Measurements from ENCODE around the gene DRC7. TPM values are rescaled to one million over a fixed set of nuclear protein-coding genes. Genes with fewer than 3 reads are reported as not detected.
A peak's percentile ranks its signal among the peaks of the same experiment; 100 is the strongest.

Gene DRC7
- total and polyA plus RNA-seq, 9 donors: 0.06 to 0.40 (median 0.16) TPM; not detected in 3

DNA sequence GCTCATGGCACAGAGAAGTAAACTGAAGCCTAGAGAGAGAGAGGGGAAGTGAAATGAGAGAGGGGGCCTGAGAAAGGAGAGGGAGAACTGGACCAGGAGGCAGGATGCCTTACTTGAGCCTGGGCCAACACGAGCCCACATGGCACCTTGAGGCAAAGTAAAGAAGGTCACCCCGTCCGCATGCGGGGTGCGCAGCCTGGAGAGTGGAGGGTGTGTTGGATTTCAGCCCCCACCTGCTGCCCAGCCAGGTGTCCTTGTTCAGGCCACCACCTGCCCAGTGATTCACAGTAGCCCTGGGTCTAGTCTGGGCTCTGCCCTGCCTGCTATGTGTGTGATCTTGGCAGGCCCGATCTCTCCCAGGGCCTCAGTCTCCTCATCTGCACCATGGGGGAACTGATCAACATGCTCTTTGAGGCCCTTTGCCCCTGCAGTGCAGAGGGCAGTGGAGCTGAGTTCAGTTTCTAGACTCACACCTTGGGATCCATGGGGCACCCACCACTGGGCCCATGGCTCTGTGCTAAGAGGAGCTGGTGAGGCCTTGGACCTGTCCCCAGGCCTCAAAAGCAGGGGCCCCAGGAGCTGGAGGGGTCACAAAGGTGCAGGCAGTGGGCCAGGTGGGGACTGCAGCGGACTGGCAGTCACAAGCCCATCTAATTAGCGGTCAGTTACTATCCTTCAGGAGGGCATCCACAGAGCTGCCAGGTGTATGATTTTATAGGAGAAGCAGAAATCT, 9.8 kb upstream of the DRC7 start:
- Histone ChIP-seq H3K27ac (ENCODE audit: low read length) (no peak overlapping the region), H3K4me1 (ENCODE audit: control insufficient read depth, insufficient read depth, low read length) (peaks cover 4% of the 10 kb centered on the region), H3K4me3 (ENCODE audit: low read length) (no peak overlapping the region), H3K36me3 (ENCODE audit: control insufficient read depth, insufficient read depth, low read length) (no peaks in the 10 kb centered on the region), H3K9me3 (replicated peaks; ENCODE audit: control insufficient read depth, low read depth, low read length) (no peaks in the 10 kb centered on the region), H3K27me3 (ENCODE audit: control insufficient read depth, insufficient read depth, low read length) (no peaks in the 10 kb centered on the region)
- no peak for DNase-seq
- 97% methylated on average over 7 of the region's 8 CpGs for WGBS (ENCODE audit: insufficient coverage)

DNA sequence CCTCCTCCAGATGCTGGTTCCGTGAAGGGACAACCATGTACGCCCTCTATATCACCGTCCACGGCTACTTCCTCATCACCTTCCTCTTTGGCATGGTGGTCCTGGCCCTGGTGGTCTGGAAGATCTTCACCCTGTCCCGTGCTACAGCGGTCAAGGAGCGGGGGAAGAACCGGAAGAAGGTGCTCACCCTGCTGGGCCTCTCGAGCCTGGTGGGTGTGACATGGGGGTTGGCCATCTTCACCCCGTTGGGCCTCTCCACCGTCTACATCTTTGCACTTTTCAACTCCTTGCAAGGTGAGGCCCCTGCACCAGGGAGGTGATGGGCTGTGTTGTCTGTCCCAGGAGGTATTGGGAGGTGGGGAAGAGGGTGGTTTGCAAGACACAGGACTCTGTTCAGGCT, 9.0 kb upstream of the DRC7 start:
- 100% methylated on average over 1 of the region's 11 CpGs for WGBS (ENCODE audit: insufficient coverage)
- H3K36me3 ChIP-seq (ENCODE audit: control insufficient read depth, insufficient read depth, low read length): no peaks in the 10 kb centered on the region
- H3K4me3 ChIP-seq (ENCODE audit: low read length): no peak overlapping the region
- H3K27me3 ChIP-seq (ENCODE audit: control insufficient read depth, insufficient read depth, low read length): no peaks in the 10 kb centered on the region
- DNase-seq: no peak
- peaks cover 5% of the 10 kb centered on the region for H3K4me1 ChIP-seq (ENCODE audit: control insufficient read depth, insufficient read depth, low read length)
- H3K9me3 ChIP-seq (replicated peaks; ENCODE audit: control insufficient read depth, low read depth, low read length): no peaks in the 10 kb centered on the region
- no peak overlapping the region for H3K27ac ChIP-seq (ENCODE audit: low read length)

DNA sequence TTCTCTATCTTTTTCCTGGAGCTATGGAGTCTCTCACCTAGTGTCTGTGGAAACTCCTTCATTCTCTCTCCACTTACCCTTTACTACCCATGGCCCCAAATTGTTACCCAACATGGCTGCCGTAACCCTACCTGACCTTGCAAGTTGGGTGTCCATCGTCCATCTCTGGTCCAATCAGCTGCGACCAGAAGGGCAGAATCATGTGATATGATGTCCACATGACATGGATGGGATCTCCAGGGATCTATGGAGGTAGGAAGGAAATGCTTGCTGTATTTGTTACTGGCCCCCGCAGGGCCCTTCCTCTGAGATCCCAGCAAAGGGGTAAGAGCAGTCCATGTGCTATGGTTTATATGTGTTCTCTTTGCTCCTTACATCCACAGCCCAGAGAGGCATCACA, 8.0 kb upstream of the DRC7 start:
- H3K4me1 ChIP-seq (ENCODE audit: control insufficient read depth, insufficient read depth, low read length): peaks cover 5% of the 10 kb centered on the region
- no CpG with 5 or more reads among the region's 4 CpGs for WGBS (ENCODE audit: insufficient coverage)

DNA sequence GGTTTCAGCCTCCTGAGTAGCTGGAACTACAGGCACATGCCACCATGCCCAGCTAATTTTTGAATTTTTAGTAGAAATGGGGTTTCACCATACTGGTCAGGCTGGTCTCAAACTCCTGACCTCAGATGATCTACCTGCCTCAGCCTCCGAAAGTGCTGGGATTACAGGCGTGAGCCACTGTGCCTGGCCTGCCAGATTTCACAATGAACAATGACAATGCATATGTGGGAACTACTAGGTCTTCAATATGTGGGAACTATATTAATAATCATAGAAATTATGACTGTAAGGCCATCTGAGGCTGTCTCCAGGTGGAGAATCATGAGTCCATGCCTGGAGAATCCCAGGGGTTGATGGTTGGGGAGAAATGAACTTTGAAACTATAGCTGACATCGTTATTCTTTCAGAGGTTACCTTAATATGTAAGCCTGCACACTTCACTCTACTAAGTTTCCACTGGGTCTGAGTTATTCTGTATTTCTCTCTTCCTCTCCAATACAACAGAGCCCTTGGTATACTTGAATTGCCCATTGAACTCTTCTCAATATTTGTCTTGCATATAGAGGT, 7.2 kb upstream of the DRC7 start:
- H3K9me3 ChIP-seq (replicated peaks; ENCODE audit: control insufficient read depth, low read depth, low read length): no peaks in the 10 kb centered on the region
- H3K36me3 ChIP-seq (ENCODE audit: control insufficient read depth, insufficient read depth, low read length): no peaks in the 10 kb centered on the region
- peaks cover 5% of the 10 kb centered on the region for H3K4me1 ChIP-seq (ENCODE audit: control insufficient read depth, insufficient read depth, low read length)
- peaks cover 4% of the 10 kb centered on the region for H3K27me3 ChIP-seq (ENCODE audit: control insufficient read depth, insufficient read depth, low read length)
- no peak overlapping the region for H3K27ac ChIP-seq (ENCODE audit: low read length)
- no peak for DNase-seq
- H3K4me3 ChIP-seq (ENCODE audit: low read length): no peak overlapping the region
- WGBS (ENCODE audit: insufficient coverage): no CpG with 5 or more reads among the region's 3 CpGs

More for the DNA sequence above, 8.0 kb upstream of the DRC7 start:
- Histone ChIP-seq H3K27ac (ENCODE audit: low read length) (no peak overlapping the region), H3K36me3 (ENCODE audit: control insufficient read depth, insufficient read depth, low read length) (no peaks in the 10 kb centered on the region), H3K27me3 (ENCODE audit: control insufficient read depth, insufficient read depth, low read length) (peaks cover 4% of the 10 kb centered on the region), H3K4me3 (ENCODE audit: low read length) (no peak overlapping the region), H3K9me3 (replicated peaks; ENCODE audit: control insufficient read depth, low read depth, low read length) (no peaks in the 10 kb centered on the region)
- DNase-seq: no peak

DNA sequence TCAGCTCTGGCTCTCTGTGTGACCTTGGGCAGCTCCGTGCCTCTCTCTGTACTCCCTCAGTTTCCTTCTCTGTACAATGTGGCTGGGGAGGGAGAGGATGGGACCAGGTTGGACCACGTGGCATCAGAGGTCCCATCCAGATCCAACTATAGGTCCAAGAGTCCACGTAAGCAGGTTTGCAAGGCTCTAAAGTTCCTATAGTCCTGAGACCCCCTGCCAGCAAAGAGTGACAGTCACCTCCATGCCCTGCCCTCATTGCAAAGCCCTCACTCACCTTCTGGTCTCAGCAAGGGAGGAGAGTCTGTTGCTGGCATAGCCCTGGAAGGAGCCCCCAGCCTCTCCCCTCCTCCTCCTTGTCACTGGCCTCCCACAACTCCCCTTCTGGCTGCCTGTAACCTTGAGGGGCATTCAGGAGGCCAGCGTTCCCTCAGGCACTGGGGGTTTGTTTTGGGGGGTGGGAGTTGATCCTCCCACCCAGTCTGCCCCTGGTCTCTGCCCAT, 6.1 kb upstream of the DRC7 start:
- no peak for DNase-seq
- Histone ChIP-seq H3K27me3 (ENCODE audit: control insufficient read depth, insufficient read depth, low read length) (peaks cover 8% of the 10 kb centered on the region), H3K4me1 (ENCODE audit: control insufficient read depth, insufficient read depth, low read length) (peaks cover 5% of the 10 kb centered on the region), H3K36me3 (ENCODE audit: control insufficient read depth, insufficient read depth, low read length) (no peaks in the 10 kb centered on the region), H3K9me3 (replicated peaks; ENCODE audit: control insufficient read depth, low read depth, low read length) (no peaks in the 10 kb centered on the region), H3K27ac (ENCODE audit: low read length) (no peak overlapping the region), H3K4me3 (ENCODE audit: low read length) (no peak overlapping the region)
- no CpG with 5 or more reads among the region's 4 CpGs for WGBS (ENCODE audit: insufficient coverage)

DNA sequence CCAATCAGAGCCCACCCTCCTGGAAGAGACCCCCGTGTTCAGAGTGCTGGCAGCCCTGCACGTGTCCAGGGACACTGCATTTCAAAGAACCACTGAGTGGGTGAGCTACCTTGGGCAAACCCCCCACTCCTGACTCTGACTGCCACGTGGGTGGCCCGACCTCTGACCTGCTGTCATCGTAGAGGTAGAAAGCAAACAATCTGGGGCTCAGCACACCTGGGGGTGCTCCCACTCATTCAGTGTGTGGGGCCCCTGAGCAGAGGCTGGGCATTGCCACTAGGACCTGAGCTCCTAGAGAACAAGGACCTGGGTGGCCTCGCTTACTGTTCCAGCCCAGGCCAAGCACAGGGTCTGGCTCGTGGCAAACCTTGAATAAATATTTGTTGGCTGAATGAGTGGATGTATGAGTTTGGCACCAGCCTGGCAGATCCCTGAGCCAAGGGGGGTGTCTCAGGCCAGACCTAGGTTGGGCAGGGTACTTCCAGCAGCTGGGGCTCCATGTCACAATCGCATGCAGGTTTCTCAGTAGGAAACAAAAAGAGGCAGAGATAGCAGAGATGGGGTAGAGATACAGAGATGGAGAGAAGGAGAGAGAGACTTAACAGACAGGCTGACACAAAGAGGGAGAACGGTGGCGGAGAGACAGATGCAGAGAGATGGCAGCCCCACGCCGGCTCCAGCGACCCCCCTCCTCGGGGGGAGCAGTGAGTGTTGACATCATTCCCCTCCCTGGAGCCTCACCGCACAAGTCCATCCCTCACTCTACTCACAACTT, 5.4 kb upstream of the DRC7 start:
- 37% methylated on average over 9 of the region's 15 CpGs for WGBS (ENCODE audit: insufficient coverage)
- Histone ChIP-seq H3K27me3 (ENCODE audit: control insufficient read depth, insufficient read depth, low read length) (peaks cover 8% of the 10 kb centered on the region), H3K27ac (ENCODE audit: low read length) (no peak overlapping the region), H3K4me3 (ENCODE audit: low read length) (no peak overlapping the region), H3K4me1 (ENCODE audit: control insufficient read depth, insufficient read depth, low read length) (peaks cover 5% of the 10 kb centered on the region), H3K36me3 (ENCODE audit: control insufficient read depth, insufficient read depth, low read length) (no peaks in the 10 kb centered on the region), H3K9me3 (replicated peaks; ENCODE audit: control insufficient read depth, low read depth, low read length) (no peaks in the 10 kb centered on the region)
- DNase-seq: no peak

DNA sequence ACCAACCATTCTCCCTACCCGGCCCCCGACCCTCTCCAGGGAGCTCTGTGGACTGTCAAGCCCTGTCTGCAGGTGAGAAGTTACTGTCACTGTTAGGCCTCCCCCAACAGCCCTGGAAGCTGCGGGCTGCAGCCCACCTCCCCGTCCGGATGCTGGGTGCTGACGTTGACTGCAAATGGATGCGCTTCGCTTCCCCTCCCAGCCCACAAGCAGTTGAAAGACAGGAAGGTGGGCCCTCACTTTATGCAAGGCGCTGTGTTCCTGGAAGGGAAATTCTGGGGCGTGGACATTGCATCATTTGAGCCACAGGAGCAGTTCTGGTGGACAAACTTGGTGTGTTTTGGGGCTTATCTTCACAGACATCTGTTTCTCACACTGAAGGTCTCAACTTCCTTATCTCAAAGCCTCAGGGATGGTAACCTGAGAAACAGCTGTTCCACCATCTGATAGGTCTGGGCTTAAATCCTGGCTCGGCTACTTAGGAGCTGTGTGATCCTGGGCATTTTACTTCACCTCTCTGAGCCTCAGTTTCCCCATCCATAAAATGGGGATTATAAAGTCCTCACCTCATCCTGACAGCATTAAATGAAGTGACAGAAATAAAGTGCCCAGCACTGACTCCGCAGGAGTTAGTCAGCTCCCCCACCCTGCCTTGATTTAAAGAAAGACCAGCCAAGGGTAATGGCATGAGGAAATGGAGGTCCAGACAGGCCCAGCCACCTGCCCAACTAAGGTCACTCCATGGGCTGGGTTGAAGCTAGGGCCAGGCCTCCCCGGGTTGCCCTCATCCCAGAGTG, 4.6 kb upstream of the DRC7 start:
- Histone ChIP-seq H3K27ac (ENCODE audit: low read length) (no peak overlapping the region), H3K27me3 (ENCODE audit: control insufficient read depth, insufficient read depth, low read length) (peaks cover 8% of the 10 kb centered on the region), H3K9me3 (replicated peaks; ENCODE audit: control insufficient read depth, low read depth, low read length) (no peaks in the 10 kb centered on the region), H3K4me3 (ENCODE audit: low read length) (no peak overlapping the region), H3K4me1 (ENCODE audit: control insufficient read depth, insufficient read depth, low read length) (peaks cover 5% of the 10 kb centered on the region), H3K36me3 (ENCODE audit: control insufficient read depth, insufficient read depth, low read length) (no peaks in the 10 kb centered on the region)
- 34% methylated on average over 3 of the region's 13 CpGs for WGBS (ENCODE audit: insufficient coverage)
- DNase-seq: peak; percentile 48

DNA sequence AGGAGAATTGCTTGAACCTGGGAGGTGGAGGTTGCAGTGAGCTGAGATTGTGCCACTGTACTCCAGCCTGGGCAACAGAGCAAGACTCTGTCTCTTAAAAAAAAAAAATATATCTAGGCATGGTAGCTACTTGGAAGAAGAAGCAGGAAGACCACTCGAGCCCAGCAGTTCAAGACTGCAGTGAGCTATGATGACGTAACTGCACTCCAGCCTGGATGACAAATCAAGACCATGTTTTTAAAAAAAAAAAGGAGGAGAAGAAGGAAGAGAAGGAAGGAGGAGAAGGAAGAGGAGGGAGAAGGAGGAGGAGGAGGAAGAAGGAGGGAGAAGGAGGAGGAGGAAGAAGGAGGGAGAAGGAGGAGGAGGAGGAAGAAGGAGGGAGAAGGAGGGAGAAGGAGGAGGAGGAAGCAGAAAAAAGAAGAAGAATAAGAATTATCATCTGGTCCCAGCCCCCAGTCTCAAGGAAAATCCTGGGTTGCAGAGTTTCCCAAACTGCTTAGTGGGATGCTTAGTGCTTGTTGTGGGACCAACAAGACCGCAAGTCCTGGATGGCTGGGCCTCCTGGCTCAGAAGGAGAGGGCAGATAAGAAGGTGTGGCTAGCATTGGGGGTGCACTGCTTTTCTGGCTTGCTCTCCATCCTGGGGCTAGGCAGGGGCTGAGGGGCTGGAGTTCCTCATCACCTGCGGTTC, 3.7 kb upstream of the DRC7 start:
- H3K27me3 ChIP-seq (ENCODE audit: control insufficient read depth, insufficient read depth, low read length): peaks cover 8% of the 10 kb centered on the region
- no peak overlapping the region for H3K4me3 ChIP-seq (ENCODE audit: low read length)
- H3K36me3 ChIP-seq (ENCODE audit: control insufficient read depth, insufficient read depth, low read length): no peaks in the 10 kb centered on the region
- no peak for DNase-seq
- no peak overlapping the region for H3K27ac ChIP-seq (ENCODE audit: low read length)
- WGBS (ENCODE audit: insufficient coverage): 41% methylated on average over 4 of the region's 4 CpGs
- no peaks in the 10 kb centered on the region for H3K9me3 ChIP-seq (replicated peaks; ENCODE audit: control insufficient read depth, low read depth, low read length)
- H3K4me1 ChIP-seq (ENCODE audit: control insufficient read depth, insufficient read depth, low read length): peaks cover 5% of the 10 kb centered on the region

DNA sequence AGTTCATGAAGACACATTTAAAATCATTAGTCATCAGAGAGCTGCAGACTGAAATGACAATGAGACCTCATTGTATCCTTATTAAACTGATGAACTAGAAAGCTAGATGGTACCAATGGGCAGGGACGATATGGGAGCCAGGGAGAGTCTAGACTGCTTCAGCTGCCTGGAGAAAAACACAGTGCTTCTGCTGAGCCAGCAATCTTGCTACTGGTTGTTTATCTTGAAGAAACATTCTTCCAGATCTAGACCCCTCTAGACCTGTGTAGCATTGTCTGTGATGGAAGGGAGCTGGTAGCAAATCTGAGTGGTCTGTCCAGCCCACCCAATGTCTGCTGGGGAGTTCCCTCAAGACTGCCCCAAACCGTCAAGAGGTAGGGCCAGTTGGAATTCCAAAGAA, 2.0 kb upstream of the DRC7 start:
- Histone ChIP-seq H3K27me3 (ENCODE audit: control insufficient read depth, insufficient read depth, low read length) (peaks cover 8% of the 10 kb centered on the region), H3K4me1 (ENCODE audit: control insufficient read depth, insufficient read depth, low read length) (peaks cover 5% of the 10 kb centered on the region), H3K9me3 (replicated peaks; ENCODE audit: control insufficient read depth, low read depth, low read length) (no peaks in the 10 kb centered on the region), H3K36me3 (ENCODE audit: control insufficient read depth, insufficient read depth, low read length) (no peaks in the 10 kb centered on the region), H3K27ac (ENCODE audit: low read length) (no peak overlapping the region), H3K4me3 (ENCODE audit: low read length) (no peak overlapping the region)
- WGBS (ENCODE audit: insufficient coverage): 88% methylated on average over 1 of the region's 2 CpGs
- no peak for DNase-seq

All from muscle of leg (tissue), 11 donors.